IMR-90 (cell line): Measurements from ENCODE around the gene HHIPL1.

Source experiments
- CTCF ChIP-seq: conservative IDR thresholded peaks from 2 replicates; pipeline ENCODE4 v1.5.1; 2012; ENCODE audit warnings: mild to moderate bottlenecking, low read depth, low read length, improper control_type of control experiment
- FOS ChIP-seq: fragments of 150-350 bp; IDR thresholded peaks from 2 replicates; pipeline ENCODE4 v1.6.1; 2016; ENCODE audit warnings: low read depth, low read length
- NFE2L2 ChIP-seq: fragments of 150-350 bp; IDR thresholded peaks from 2 replicates; pipeline ENCODE4 v1.6.1; 2016; ENCODE audit warnings: low read depth, mild to moderate bottlenecking, low read length
- POLR2A ChIP-seq: IDR thresholded peaks from 2 replicates; pipeline ENCODE4 v1.6.1; 2012; ENCODE audit warnings: mild to moderate bottlenecking, low read depth, low read length
- USF2 ChIP-seq: fragments of 150-350 bp; IDR thresholded peaks from 2 replicates; pipeline ENCODE4 v1.6.1; 2017; ENCODE audit warnings: mild to moderate bottlenecking, antibody characterized with exemption, low read length, low read depth

GRCh38 chr14:99633141-99633540 is 11.8 kb upstream of the HHIPL1 start:
- TF ChIP-seq CTCF (no peak), USF2 (no peak), POLR2A (no peak), FOS (no peak), NFE2L2 (no peak)
